ENCODE measurements around the gene ZNF491.
"Not testable (repeated sequence)": the region's sequence is repeated elsewhere in the genome, so short reads cannot be mapped to it uniquely, and the experiment has no call there.

ZNF491 gene

DNA sequence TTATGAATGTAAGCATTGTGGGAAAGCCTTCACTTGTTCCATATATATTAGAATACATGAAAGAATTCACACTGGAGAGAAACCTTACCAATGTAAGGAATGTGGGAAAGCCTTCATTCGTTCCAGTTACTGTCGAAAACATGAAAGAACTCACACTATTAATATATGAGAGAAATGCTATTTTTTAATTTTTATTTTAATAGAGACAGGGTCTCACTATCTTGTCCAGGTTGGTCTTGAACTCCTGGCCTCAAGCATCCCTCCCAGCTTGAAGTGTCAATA lies 8.7 kb downstream of the ZNF491 start:
- DNase-seq, result no peak

DNA sequence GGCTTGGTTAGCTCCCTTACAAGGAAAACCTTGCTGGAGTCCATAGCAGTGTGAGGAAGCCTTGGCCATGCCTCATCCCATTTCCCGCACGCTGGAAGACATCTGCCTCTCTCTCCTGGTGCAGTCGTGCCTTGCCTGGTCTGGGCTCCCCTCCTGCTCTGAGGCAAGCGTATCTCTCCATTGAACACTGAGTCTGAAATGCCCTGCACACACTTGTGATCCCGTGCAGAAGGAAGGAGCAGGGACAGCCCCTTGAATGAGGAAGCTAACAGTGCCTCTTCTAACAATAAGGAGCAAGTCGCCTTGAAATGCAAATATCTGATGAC lies 15.3 kb downstream of the ZNF491 start:
- no peak for DNase-seq

DNA sequence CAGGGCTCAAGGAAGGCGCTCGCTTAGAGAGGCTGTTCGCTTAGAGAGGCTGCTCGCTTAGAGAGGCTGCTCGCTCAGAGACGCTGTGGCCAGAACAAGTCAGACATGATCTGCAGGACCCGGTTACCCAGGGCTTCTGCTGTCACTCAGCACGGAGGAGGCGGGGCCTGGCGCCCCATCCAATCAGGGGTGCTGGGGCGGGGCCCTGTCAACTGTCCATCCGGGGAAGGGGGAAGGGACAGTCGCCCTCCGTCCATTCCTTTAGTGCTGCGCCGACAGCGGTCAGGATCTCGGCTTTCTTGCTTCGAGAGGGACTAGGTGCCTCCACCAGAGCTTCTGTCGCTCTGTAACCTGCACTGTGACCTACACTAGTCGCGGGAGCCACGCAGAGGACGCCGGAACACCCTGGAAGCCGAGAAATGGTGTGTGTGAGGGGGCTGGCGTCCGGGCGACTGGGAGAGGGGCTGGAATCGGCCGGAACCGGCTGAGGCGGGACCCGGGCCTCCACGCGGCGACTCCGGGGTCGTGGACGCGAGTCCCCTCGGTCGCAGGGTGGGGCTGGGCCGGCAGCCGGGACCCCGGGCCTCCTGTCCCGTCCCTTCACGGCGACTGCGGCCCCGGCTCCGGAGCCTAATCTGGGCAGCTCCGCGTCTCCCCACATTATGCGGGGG lies 15.8 kb downstream of the ZNF491 start, which contains the start of gene ZNF440:
TSS of gene ZNF440 (plus strand) at position 245 of the 671 bp plus-strand sequence. CDS start at position 420, 175 bp downstream.
- DNase-seq, result peak; percentile 63

GRCh38 chr19:11814700-11815035 lies 16.3 kb downstream of the ZNF491 start:
- DNase-seq, result no peak

- no peak for DNase-seq
These were observed 23.3 kb downstream of the ZNF491 start for GRCh38 chr19:11821474-11822109.

DNA sequence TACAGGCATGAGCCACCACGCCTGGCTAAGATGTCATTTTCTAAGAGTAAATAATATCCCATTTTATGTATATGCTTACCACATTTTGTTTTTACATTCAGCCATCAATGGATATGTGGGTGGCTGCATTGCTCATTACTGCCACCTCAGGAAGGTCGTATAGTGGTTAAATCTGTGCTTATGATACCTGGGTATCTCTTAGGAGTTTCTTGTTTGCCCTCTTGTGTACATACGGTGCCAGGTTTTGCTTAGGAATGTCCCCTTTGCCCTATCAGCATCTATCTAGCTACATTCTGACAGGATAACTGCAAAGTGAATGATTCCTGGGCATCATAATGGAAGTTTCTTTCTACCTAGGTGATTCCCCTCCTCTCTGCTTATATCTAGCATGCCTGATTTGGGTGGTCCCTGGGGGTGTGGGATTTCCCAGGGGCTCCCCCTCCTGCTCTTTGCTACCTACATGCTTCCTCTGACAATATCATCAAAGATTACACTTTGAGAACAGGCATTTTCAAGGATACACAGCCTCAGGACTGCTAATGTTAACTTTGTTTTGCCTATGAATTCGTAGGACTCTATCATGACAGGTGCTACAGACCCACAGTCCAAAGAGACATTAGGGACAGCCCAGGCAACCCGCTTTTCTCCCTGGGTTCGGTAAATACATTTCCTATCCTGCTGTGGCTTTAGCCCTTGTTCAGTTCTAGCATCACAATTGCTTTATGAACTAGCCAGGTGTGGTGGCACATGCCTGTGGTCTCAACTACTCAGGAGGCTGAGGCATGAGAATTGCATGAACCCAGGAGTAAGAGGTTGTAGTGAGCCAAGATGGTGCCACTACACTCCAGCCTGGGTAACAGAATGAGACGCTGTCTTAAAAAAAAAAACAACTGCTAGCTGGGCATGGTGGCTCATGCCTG lies 30.9 kb downstream of the ZNF491 start:
- not testable (repeated sequence) for DNase-seq

GRCh38 chr19:11832253-11832912 lies 34.1 kb downstream of the ZNF491 start:
- no peak for DNase-seq

DNA sequence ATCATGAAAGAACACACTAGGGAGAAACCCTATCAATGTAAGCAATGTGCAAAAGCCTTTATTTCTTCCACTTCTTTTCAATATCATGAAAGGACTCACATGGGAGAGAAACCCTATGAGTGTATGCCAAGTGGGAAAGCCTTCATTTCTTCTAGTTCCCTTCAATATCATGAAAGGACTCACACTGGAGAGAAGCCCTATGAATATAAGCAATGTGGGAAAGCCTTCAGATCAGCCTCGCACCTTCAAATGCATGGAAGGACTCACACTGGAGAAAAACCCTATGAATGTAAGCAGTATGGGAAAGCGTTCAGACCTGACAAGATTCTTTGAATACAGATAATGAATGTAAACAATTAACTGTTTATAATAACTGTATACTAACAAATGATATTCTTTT lies 35.2 kb downstream of the ZNF491 start:
- DNase-seq, result no peak

DNA sequence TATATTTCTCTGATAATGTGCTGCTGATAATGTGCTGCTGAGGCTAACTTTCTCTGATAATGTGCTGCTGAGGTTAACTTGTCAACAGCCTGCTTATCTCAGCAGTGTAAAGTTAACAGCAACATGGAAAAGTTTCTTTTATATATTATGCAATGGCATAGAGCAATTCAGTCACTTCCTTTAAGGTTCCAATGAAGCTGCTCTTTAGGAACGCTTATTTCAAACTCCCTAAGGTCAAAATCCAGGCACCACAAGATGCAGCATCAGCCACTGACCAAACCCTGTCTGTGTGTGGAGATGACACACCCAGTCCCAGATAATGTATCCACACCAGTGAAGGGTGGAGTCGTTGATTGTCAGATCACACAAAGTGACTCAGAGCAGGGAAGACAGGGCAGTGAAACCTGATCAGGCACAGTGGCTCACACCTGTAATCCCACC lies 37.3 kb downstream of the ZNF491 start:
- not testable (repeated sequence) for DNase-seq

DNA sequence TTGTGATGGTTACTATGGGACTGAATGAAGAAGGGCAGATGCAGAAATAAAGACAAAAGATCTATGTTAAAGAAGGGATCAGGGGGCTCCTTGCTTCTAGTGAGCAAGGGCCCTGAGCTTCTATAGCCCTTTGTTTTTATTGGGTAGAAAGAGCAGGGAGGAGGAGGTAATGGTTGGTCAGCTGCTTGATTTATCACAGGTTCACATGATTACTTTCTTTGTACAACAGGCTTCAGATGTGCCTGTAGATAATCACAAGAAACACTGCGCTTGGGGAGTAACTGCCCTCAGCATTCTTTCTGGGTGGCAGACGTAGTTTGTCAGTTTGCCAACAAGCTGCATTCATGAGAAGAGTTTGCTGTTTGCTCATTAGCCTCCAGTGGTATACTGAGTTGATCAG lies 45.4 kb downstream of the ZNF491 start:
- no peak for DNase-seq

DNA sequence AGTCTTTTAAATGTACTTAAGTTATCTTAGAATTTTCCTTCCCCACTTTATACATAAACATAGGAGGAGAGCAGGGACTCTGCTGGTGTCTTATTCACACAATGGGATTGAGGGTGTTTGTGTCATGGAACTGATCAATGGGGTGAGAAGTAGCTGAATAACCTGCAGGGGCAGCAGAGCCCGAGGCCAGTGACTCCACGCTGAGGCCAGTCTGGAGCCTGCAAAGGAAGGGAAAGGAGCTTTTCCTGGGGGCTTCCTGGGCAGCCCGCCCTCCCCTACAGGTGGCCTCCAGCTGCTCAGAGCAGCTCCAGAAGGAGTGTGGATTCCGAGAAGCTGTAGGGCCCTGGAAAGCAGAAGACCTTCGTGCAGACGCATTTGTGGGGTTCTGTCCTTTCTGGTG lies 49.3 kb downstream of the ZNF491 start:
- DNase-seq, result not testable (repeated sequence)

- no peak for DNase-seq
These were observed 49.9 kb downstream of the ZNF491 start for GRCh38 chr19:11848200-11848593.

DNA sequence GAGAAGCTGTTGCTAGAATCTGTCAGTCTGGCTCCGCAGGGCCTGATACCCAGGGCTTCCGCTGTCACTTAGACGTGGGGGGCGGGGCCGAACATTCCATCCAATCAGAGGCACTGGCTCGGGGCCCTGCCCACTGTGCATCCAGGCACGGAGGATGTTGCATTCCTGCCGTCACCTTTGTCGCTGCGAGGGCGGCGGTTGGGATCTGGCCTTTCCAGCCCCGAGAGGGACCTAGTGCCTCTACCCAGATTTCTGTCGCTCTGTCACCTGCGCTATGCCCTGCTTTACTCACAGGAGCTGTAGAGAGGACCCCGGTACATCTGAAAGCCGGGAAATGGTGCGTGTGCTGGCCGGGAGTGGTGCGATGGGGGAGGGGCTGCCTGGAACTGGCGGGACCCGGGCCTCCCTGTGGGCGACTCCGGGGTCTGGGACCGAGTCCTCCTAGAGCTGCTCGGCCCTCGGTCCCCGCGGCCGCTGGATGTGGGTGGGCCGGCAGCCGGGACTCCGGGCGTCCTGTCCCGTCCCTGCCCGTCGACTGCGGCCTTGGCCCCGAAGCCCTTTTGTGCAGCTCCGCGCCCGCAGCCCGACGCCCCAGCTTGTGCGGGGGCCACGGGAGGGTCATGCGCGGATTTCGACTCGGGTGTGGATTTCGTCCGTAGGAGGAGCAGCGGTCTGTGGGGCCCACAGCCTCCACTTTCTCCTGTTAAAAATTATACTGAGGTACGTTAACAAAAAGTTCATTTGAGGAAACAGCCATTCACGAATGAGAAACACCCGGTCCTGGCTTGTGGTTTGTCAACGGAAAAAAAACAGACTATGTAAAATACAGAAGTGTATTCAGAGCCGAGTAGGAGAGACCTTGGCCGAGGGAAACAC lies 50.5 kb downstream of the ZNF491 start, which contains the start of gene ZNF439:
TSS of gene ZNF439 (plus strand) at position 133 of the 876 bp plus-strand sequence. CDS start at position 275, 142 bp downstream.
- DNase-seq, result peak; percentile 76

- DNase-seq, result not testable (repeated sequence)
These were observed 52.0 kb downstream of the ZNF491 start for GRCh38 chr19:11850289-11850688.

- DNase-seq, result no peak
These were observed 55.0 kb downstream of the ZNF491 start for GRCh38 chr19:11853358-11853757.

- DNase-seq, result no peak
These were observed 58.4 kb downstream of the ZNF491 start for GRCh38 chr19:11856596-11857250.

Measured in DMS153 (cell line).